SK-N-MC (cell line): ENCODE data around the gene EDNRA.

Experiments
- DNase-seq: peaks from one replicate; pipeline ENCODE4 v3.0.0-alpha.2; 2011; ENCODE audit warnings: low read depth, low spot score
- H3K27ac ChIP-seq: fragments of 200-600 bp; sonication (generic); 2 replicates; pipeline ENCODE4 v1.5.1; 2016; ENCODE audit warnings: mixed run types
- H3K36me3 ChIP-seq: fragments of 200-600 bp; sonication (generic); 2 replicates; pipeline ENCODE4 v1.6.1; 2017; ENCODE audit warnings: antibody characterized with exemption, low read length, mixed read lengths; ENCODE audit not compliant: insufficient read depth
- H3K4me3 ChIP-seq: fragments of 200-600 bp; sonication (generic); 2 replicates; pipeline ENCODE4 v1.5.1; 2016
- H3K9ac ChIP-seq: fragments of 200-600 bp; sonication (generic); 2 replicates; pipeline ENCODE4 v1.8.0; 2017; ENCODE audit warnings: mixed run types, mixed read lengths; ENCODE audit not compliant: insufficient read length
- H3K9me3 ChIP-seq: fragments of 200-600 bp; sonication (generic); 2 replicates; pipeline ENCODE4 v1.6.1; 2017; ENCODE audit warnings: low read depth, mild to moderate bottlenecking, antibody characterized with exemption, low read length, moderate library complexity, mixed read lengths
- EZH2 ChIP-seq: fragments of 200-600 bp; sonication (generic); IDR thresholded peaks from one replicate; pipeline ENCODE4 v1.6.1; 2017; ENCODE audit warnings: antibody characterized with exemption
- FOXP2 ChIP-seq: optimal IDR thresholded peaks from 2 replicates; pipeline ENCODE3; 2011; ENCODE audit warnings: mild to moderate bottlenecking, moderate library complexity; ENCODE audit not compliant: insufficient read depth; ENCODE audit errors: extremely low read length, control extremely low read depth
- POLR2AphosphoS5 ChIP-seq: IDR thresholded peaks from 2 replicates; pipeline ENCODE4 v1.6.1; 2012; ENCODE audit warnings: mild to moderate bottlenecking, low read depth, low read length, borderline replicate concordance

EDNRA gene

DNA sequence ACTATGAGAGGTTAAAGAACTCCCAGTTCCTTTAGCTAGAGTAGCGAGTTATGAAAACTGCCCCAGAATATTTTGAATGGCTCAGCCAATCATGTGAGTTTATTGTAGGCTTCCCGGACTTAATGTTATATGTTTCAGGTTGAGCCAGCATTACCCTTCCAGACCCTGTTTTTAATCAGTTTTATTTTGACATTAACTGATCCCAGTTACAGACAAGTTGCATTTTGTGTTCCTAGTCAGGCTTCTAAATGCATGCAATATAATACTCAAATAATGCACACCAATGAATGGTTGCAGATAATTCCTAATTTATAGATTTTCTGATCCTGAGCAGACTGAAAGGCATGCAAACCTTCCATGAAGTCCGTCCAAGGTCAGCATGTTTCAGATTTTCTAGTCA, 57.8 kb downstream of the EDNRA start:
- Histone ChIP-seq H3K9me3 (no peaks in the 10 kb centered on the region), H3K9ac (no peak overlapping the region), H3K36me3 (no peaks in the 10 kb centered on the region; the same call in 1 of the 2 replicates), H3K27ac (no peak overlapping the region), H3K4me3 (no peak overlapping the region)
- TF ChIP-seq EZH2 (no peak), FOXP2 (no peak), POLR2AphosphoS5 (no peak)
- DNase-seq = no peak

- Histone ChIP-seq H3K9me3 (no peaks in the 10 kb centered on the region), H3K4me3 (no peak overlapping the region), H3K9ac (no peak overlapping the region), H3K27ac (no peak overlapping the region), H3K36me3 (peaks cover 6% of the 10 kb centered on the region; the same call in 1 of the 2 replicates)
- DNase-seq = no peak
- no peak for TF ChIP-seq POLR2AphosphoS5
- no peak for TF ChIP-seq FOXP2
- TF ChIP-seq EZH2 = no peak
Measured at GRCh38 chr4:147539959-147540358, 59.1 kb downstream of the EDNRA start.

GRCh38 chr4:147542229-147542990, 61.5 kb downstream of the EDNRA start:
- Histone ChIP-seq H3K4me3 (peak overlapping the region; percentile 19; the same call in 1 of the 2 replicates), H3K36me3 (peaks cover 6% of the 10 kb centered on the region; the same call in 1 of the 2 replicates), H3K9ac (no peak overlapping the region), H3K9me3 (no peaks in the 10 kb centered on the region), H3K27ac (peak overlapping the region; percentile 43; the same call in 1 of the 2 replicates)
- TF ChIP-seq EZH2 (no peak), POLR2AphosphoS5 (peak; percentile 42; the same call in 1 of the 2 replicates), FOXP2 (no peak)
- peak; percentile 34 for DNase-seq

GRCh38 chr4:147543034-147543433, 62.1 kb downstream of the EDNRA start:
- peaks cover 6% of the 10 kb centered on the region; the same call in 1 of the 2 replicates for H3K36me3 ChIP-seq
- no peaks in the 10 kb centered on the region for H3K9me3 ChIP-seq
- no peak overlapping the region for H3K9ac ChIP-seq
- TF ChIP-seq POLR2AphosphoS5 = no peak
- TF ChIP-seq EZH2 = no peak
- TF ChIP-seq FOXP2 = no peak
- peak overlapping the region; percentile 43; the same call in 1 of the 2 replicates for H3K27ac ChIP-seq
- DNase-seq = no peak
- peak overlapping the region; percentile 19; the same call in 1 of the 2 replicates for H3K4me3 ChIP-seq

DNA sequence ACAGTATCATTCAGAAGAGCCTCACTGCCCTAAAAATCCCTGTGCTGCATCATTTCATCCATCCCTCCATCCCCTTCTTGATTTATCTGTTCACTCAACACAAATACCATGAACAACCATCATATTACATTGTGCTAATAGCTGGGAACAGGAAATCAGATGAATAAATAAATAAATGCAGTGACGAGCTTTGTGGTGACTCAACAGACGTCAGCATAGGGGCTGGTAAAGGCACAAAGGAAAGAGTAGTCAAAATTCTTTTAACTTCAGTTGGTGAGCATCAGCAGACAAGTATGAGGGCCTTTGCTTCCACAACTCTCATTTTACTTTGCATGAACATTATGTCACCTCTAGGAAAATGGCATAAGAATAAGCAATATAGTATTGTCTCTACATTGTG, 65.5 kb downstream of the EDNRA start:
- H3K27ac ChIP-seq = no peak overlapping the region
- no peak overlapping the region for H3K4me3 ChIP-seq
- TF ChIP-seq EZH2 = no peak
- no peak for TF ChIP-seq POLR2AphosphoS5
- TF ChIP-seq FOXP2 = no peak
- no peak for DNase-seq
- H3K36me3 ChIP-seq = peaks cover 10% of the 10 kb centered on the region; the same call in 1 of the 2 replicates
- no peak overlapping the region for H3K9ac ChIP-seq
- no peaks in the 10 kb centered on the region for H3K9me3 ChIP-seq

- TF ChIP-seq POLR2AphosphoS5 = no peak
- no peak for TF ChIP-seq FOXP2
- no peak for TF ChIP-seq EZH2
- H3K4me3 ChIP-seq = no peak overlapping the region
- no peak overlapping the region for H3K9ac ChIP-seq
- H3K36me3 ChIP-seq = peaks cover 10% of the 10 kb centered on the region; the same call in 1 of the 2 replicates
- H3K27ac ChIP-seq = no peak overlapping the region
- no peaks in the 10 kb centered on the region for H3K9me3 ChIP-seq
- DNase-seq = no peak
Measured at GRCh38 chr4:147547314-147548056, 66.6 kb downstream of the EDNRA start.

DNA sequence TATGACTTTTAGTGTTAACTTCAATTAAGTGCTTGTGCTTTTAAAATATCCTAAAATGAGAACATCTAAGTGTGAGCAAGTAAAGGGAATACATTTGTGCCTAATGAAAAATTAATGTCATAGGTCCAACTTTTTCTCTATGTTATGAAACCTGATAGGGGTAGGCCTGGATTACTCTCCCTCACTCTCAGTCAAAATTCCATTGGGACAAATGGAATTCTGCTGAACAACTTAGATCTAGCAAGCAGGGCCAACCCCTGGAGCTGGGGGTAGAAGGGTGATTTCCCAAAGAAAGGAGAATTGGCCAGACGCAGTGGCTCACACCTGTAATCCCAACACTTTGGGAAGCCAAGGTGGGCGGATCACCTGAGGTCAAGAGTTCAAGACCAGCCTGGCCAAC, 67.4 kb downstream of the EDNRA start:
- no peak for TF ChIP-seq FOXP2
- no peak for TF ChIP-seq POLR2AphosphoS5
- no peak for TF ChIP-seq EZH2
- no peak for DNase-seq
- Histone ChIP-seq H3K9ac (no peak overlapping the region), H3K27ac (no peak overlapping the region), H3K4me3 (no peak overlapping the region), H3K9me3 (no peaks in the 10 kb centered on the region), H3K36me3 (peaks cover 10% of the 10 kb centered on the region; the same call in 1 of the 2 replicates)

DNA sequence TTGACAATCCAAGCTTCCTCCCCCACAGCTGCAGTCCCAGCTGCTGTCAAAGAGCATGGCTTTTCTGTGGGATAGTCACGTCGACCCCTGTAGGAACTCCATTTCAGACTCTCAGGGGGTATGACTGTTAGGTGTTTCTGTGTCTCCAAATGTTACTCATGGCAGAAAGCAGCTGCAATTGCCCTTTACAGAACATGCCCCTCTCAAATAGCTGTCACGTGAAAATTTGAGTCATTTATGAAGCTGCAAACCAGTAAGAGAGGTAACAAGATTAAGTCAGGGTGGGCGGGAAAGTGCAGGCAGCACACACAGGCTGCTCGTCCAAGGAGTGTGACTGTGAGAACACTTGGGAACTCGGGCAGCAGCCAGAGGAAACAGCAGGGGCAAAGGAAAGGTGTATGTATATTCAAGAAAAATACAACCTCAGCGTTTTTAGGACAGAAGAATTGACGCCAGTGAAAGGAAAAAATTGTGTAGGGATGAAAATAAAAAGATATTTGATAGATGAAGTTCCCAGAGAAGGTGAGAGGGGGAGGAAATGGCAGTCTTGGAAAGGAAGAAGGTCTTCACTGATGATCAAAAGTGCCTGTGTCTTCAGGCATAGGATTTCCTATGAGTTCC, 69.8 kb downstream of the EDNRA start:
- no peak overlapping the region for H3K27ac ChIP-seq
- no peak for DNase-seq

More for the DNA sequence above, 69.8 kb downstream of the EDNRA start:
- Histone ChIP-seq H3K4me3 (no peak overlapping the region), H3K9me3 (no peaks in the 10 kb centered on the region), H3K36me3 (peaks cover 4% of the 10 kb centered on the region; the same call in 1 of the 2 replicates), H3K9ac (no peak overlapping the region)
- TF ChIP-seq EZH2 (no peak), FOXP2 (no peak), POLR2AphosphoS5 (no peak)
